T-helper 1 cell treated with Interleukin-12 subunit alpha and Interleukin-12 subunit beta and Interleukin-4 antibody, amounts not matched to agents 30 μg/mL and 1 μg/mL, for 36 hours (primary cell): ENCODE data around the gene RHBDD1.

Experiments
- H3K27ac Mint-ChIP-seq: one replicate; pipeline ENCODE4 v1.8.0; 2021; ENCODE audit warnings: mild to moderate bottlenecking, mixed read lengths
- H3K27me3 Mint-ChIP-seq: one replicate; pipeline ENCODE4 v1.8.0; 2021; ENCODE audit warnings: low read depth, mixed read lengths
- H3K36me3 Mint-ChIP-seq: one replicate; pipeline ENCODE4 v1.8.0; 2021; ENCODE audit warnings: low read depth, mixed read lengths
- H3K4me1 Mint-ChIP-seq: one replicate; pipeline ENCODE4 v1.8.0; 2021; ENCODE audit warnings: low read depth, mixed read lengths
- H3K4me3 Mint-ChIP-seq: one replicate; pipeline ENCODE4 v1.8.0; 2021; ENCODE audit warnings: mild to moderate bottlenecking, moderate library complexity, mixed read lengths
- H3K9me3 Mint-ChIP-seq: one replicate; pipeline ENCODE4 v1.8.0; 2021; ENCODE audit warnings: mixed read lengths

RHBDD1 gene

DNA sequence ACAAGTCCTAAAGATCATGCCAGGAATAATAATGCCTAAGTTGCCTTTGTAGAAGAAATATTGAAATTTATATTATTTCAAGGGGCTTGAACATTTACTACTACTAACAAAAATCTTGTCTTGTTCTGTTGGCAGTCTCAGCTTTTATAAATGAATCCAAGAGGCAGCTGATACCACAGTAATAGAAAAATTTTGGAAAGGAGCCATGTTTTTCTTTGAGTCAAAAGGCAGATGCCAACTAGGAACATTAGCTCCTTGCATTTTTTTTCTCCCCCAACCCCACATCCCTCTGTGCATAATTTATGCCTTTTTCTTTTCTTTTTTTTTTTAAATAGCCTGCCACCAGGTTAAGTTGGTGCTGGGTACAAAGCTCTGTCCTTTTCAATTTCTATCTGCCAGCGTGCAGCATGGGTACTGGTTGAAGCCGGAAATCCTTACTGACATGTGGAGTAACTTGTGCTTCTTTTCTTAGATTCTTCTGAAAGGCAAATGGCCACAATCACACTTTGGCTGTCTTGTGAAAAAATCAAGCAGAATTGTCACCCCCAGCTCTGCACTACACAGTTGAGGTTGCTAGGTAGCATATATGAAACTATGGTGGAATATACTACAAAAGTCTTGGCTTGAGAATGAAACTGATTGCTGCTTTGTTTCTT lies 98.8 kb downstream of the RHBDD1 start:
- Mint-ChIP-seq H3K36me3 (peaks cover 16% of the 10 kb centered on the region), H3K4me3 (no peak overlapping the region), H3K4me1 (no peaks in the 10 kb centered on the region), H3K9me3 (no peaks in the 10 kb centered on the region), H3K27ac (no peak overlapping the region), H3K27me3 (no peaks in the 10 kb centered on the region)

GRCh38 chr2:226943862-226944620 lies 108.2 kb downstream of the RHBDD1 start:
- H3K4me3 Mint-ChIP-seq, result no peak overlapping the region
- H3K27me3 Mint-ChIP-seq, result no peaks in the 10 kb centered on the region
- peaks cover 20% of the 10 kb centered on the region for H3K9me3 Mint-ChIP-seq
- H3K36me3 Mint-ChIP-seq, result peaks cover 15% of the 10 kb centered on the region
- H3K4me1 Mint-ChIP-seq, result no peaks in the 10 kb centered on the region
- H3K27ac Mint-ChIP-seq, result no peak overlapping the region

DNA sequence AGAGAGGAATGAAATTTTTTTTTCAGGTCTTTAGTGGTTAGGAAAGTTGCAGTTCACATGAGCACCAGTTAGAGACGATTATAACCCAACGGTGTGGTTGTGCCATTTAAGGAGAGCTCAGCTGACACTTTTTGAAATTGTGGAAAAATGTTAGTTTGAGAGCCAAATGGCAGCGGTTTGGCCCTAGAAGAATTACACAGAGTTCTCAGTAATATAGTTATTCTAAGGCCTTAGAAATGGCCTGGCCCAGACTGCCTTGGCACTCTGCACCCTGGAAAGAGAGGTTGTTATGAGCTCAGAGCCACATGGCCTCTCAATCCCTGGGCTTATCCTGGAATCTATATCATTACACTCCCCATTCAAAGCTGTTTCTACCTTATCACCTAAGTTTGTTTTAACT lies 117.4 kb downstream of the RHBDD1 start:
- Mint-ChIP-seq H3K36me3 (peaks cover 11% of the 10 kb centered on the region), H3K27me3 (no peaks in the 10 kb centered on the region), H3K9me3 (peaks cover 19% of the 10 kb centered on the region), H3K27ac (no peak overlapping the region), H3K4me3 (no peak overlapping the region), H3K4me1 (peaks cover 9% of the 10 kb centered on the region)

DNA sequence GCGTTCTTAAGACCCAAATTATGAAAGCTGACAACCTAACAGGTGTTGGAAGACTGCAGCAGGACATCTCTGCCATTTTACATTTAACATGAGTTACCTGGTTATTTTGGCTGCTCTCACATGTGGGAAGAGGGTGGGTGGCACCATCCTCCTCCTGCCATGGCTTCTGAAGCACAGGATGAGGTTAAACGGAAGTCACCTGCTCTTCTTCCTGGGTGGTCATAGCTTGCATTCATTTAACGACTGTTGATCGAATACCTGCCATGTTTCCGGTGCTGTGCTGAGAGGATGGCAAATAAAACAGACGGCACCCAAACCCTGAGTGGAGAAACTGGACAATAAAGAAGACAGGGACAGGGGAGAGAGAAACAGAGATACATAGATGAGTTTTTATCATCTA lies 118.0 kb downstream of the RHBDD1 start:
- Mint-ChIP-seq H3K9me3 (peaks cover 21% of the 10 kb centered on the region), H3K36me3 (peaks cover 11% of the 10 kb centered on the region), H3K4me3 (no peak overlapping the region), H3K4me1 (peaks cover 9% of the 10 kb centered on the region), H3K27ac (no peak overlapping the region), H3K27me3 (no peaks in the 10 kb centered on the region)

GRCh38 chr2:226956659-226957058 lies 120.8 kb downstream of the RHBDD1 start:
- Mint-ChIP-seq H3K4me3 (no peak overlapping the region), H3K27ac (no peak overlapping the region), H3K27me3 (no peaks in the 10 kb centered on the region), H3K4me1 (peaks cover 7% of the 10 kb centered on the region), H3K36me3 (peaks cover 10% of the 10 kb centered on the region), H3K9me3 (peaks cover 25% of the 10 kb centered on the region)

DNA sequence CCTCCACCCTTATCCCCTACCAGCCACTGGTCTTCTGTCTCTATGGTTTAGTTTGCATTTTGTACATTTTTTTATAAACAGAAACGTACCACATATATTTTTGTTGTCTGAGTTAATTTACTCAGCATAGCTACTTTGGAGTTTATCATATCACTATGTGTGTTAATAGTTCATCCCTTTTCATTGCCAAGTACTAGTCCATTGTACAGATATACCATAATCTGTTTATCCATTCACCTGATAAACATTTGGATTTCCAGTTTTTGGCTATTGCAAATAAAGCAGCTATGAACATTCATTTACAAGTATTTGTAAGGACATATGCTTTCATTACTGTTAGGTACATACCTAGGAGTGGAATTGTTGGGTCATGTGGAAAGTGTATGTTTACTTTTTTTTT lies 123.6 kb downstream of the RHBDD1 start:
- H3K9me3 Mint-ChIP-seq, result peaks cover 18% of the 10 kb centered on the region
- H3K4me3 Mint-ChIP-seq, result no peak overlapping the region
- no peaks in the 10 kb centered on the region for H3K4me1 Mint-ChIP-seq
- H3K27ac Mint-ChIP-seq, result no peak overlapping the region
- peaks cover 6% of the 10 kb centered on the region for H3K36me3 Mint-ChIP-seq
- no peaks in the 10 kb centered on the region for H3K27me3 Mint-ChIP-seq

DNA sequence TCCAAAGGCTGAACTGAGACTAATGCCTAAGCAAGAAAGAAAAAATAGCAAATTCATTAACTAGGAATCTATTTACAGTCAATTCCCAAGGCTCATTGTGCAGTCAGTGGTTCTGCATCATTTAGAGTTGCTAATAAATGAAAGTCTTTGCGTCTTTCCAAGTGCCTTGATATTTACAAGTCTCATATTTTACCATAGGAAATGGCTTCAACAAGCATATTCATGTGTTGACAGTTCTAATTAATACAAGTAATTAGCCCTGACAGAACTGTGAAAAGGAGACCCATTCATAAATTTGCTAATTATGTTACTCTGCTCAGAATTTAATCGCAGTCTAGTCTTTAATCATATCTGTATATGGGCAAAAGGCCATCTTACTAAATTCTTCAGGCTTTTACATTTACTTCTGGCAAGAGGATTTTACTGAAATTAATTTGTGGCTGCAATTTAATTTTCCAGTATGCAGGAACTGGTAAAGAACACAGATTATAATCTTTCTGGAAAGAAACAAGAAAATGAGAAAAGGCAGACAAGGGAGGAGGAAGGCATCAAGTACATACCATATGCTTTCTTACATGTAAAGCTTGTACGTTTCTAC lies 126.4 kb downstream of the RHBDD1 start:
- H3K4me1 Mint-ChIP-seq, result no peaks in the 10 kb centered on the region
- no peaks in the 10 kb centered on the region for H3K27me3 Mint-ChIP-seq
- H3K4me3 Mint-ChIP-seq, result no peak overlapping the region
- H3K36me3 Mint-ChIP-seq, result peaks cover 3% of the 10 kb centered on the region
- H3K9me3 Mint-ChIP-seq, result peaks cover 12% of the 10 kb centered on the region
- no peak overlapping the region for H3K27ac Mint-ChIP-seq

GRCh38 chr2:226963528-226963927 lies 127.7 kb downstream of the RHBDD1 start:
- Mint-ChIP-seq H3K9me3 (peaks cover 4% of the 10 kb centered on the region), H3K27ac (no peak overlapping the region), H3K27me3 (no peaks in the 10 kb centered on the region), H3K4me3 (no peak overlapping the region), H3K4me1 (no peaks in the 10 kb centered on the region), H3K36me3 (peaks cover 2% of the 10 kb centered on the region)

DNA sequence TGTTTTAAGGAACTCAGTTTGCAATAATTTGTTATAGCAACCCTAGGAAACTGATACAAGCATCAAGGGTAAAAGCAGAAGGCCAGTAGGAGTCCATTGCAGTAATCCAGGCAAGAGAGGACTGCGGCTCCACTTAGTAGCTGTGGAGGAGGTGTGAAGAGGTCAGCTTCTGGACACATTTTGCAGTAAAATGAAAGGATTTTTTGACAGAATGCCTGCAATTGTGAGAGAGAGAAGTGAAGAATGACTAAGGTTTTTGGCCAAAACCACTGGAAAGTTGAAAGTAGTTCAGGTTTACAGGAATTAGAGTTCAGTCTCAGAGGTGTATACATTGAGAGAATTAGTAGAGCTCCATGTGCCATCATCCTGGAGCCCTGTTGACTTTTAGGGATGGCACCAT lies 129.5 kb downstream of the RHBDD1 start:
- no peak overlapping the region for H3K27ac Mint-ChIP-seq

GRCh38 chr2:226969417-226970080 lies 133.7 kb downstream of the RHBDD1 start:
- Mint-ChIP-seq H3K4me3 (no peak overlapping the region), H3K27me3 (no peaks in the 10 kb centered on the region), H3K36me3 (peaks cover 8% of the 10 kb centered on the region), H3K27ac (no peak overlapping the region), H3K9me3 (peaks cover 4% of the 10 kb centered on the region), H3K4me1 (peaks cover 26% of the 10 kb centered on the region)

More for the DNA sequence above, 129.5 kb downstream of the RHBDD1 start:
- Mint-ChIP-seq H3K4me3 (no peak overlapping the region), H3K4me1 (peaks cover 8% of the 10 kb centered on the region), H3K9me3 (no peaks in the 10 kb centered on the region), H3K36me3 (no peaks in the 10 kb centered on the region), H3K27me3 (no peaks in the 10 kb centered on the region)

DNA sequence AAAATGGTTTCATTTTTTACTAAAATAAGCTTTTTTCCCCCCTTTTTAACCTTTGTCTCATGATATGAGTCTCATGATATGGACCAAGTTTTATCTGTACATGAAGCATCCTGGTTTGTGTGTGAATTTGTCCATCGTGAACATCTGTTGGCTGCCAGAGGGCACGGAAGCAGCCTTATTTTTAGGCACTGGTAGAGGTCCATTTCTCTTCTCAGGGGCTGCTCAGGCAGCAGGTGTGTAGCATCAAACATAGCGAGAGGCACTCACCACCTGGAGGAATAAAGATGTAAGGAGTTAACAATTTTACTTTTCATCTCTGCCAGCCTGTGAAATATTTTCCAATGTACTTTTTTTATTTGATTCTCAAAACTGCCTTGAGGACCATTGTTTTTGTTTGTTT lies 134.5 kb downstream of the RHBDD1 start:
- Mint-ChIP-seq H3K4me1 (peaks cover 26% of the 10 kb centered on the region), H3K4me3 (peak overlapping the region; percentile 45), H3K9me3 (peaks cover 4% of the 10 kb centered on the region), H3K27ac (peak overlapping the region; percentile 70), H3K36me3 (peaks cover 11% of the 10 kb centered on the region), H3K27me3 (no peaks in the 10 kb centered on the region)

- Mint-ChIP-seq H3K36me3 (peaks cover 11% of the 10 kb centered on the region), H3K4me1 (peaks cover 26% of the 10 kb centered on the region), H3K27ac (peak overlapping the region; percentile 70), H3K4me3 (peak overlapping the region; percentile 45), H3K27me3 (no peaks in the 10 kb centered on the region), H3K9me3 (peaks cover 4% of the 10 kb centered on the region)
Measured at GRCh38 chr2:226971084-226971483, 135.2 kb downstream of the RHBDD1 start.

DNA sequence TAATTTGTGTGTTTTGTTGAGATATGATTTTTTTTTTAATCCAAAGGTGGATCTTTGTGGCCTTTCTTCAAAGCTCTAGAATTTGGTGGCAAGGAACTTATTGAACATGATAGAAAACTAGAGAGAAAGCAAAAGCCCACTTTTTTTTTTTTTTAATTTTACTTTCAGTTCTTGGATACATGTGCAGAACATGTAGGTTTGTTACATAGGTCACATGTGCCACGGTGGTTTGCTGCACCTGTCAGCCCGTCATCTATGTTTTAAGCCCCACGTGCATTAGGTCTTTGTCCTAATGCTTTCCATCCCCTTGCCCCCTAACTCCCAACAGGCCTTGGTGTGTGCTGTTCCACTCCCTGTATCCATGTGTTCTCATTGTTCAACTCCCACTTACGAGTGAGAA lies 135.9 kb downstream of the RHBDD1 start:
- peaks cover 26% of the 10 kb centered on the region for H3K4me1 Mint-ChIP-seq
- H3K4me3 Mint-ChIP-seq, result peak overlapping the region; percentile 59
- peak overlapping the region; percentile 70 for H3K27ac Mint-ChIP-seq
- H3K9me3 Mint-ChIP-seq, result peaks cover 4% of the 10 kb centered on the region
- H3K36me3 Mint-ChIP-seq, result peaks cover 11% of the 10 kb centered on the region
- H3K27me3 Mint-ChIP-seq, result no peaks in the 10 kb centered on the region

DNA sequence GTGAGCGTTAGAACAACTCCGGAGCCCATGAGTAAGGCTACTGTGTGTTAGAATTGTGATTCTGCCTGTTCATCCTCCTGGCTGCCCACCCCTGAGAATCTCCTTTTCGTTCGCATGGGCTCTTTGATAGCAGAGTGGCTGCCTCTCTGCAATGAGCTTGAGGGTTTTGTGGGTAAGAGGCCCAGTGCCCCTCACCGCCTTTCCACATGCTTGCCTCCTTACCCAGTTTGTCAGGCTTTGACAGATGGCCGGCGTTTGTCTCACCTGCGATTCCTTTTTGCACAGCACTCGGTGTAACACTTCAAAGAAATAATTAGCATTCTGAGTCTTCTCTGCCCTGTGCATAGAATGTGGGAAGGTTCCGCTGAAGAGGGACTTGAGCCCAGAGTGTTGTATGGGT lies 138.0 kb downstream of the RHBDD1 start:
- H3K36me3 Mint-ChIP-seq, result peaks cover 11% of the 10 kb centered on the region
- no peak overlapping the region for H3K4me3 Mint-ChIP-seq
- no peaks in the 10 kb centered on the region for H3K27me3 Mint-ChIP-seq
- H3K9me3 Mint-ChIP-seq, result peaks cover 4% of the 10 kb centered on the region
- H3K4me1 Mint-ChIP-seq, result peaks cover 30% of the 10 kb centered on the region
- H3K27ac Mint-ChIP-seq, result no peak overlapping the region
